Activated T-helper 9 cell treated with anti-CD3 and anti-CD28 coated beads, Interleukin-2, amount 50 U/mL, for 16 hours (primary cell): Measurements from ENCODE around the gene CARS1.

Experiments used
- DNase-seq: peaks from one replicate; pipeline ENCODE4 v3.0.0-alpha.2; 2020; ENCODE audit warnings: low read depth

Gene CARS1

DNA sequence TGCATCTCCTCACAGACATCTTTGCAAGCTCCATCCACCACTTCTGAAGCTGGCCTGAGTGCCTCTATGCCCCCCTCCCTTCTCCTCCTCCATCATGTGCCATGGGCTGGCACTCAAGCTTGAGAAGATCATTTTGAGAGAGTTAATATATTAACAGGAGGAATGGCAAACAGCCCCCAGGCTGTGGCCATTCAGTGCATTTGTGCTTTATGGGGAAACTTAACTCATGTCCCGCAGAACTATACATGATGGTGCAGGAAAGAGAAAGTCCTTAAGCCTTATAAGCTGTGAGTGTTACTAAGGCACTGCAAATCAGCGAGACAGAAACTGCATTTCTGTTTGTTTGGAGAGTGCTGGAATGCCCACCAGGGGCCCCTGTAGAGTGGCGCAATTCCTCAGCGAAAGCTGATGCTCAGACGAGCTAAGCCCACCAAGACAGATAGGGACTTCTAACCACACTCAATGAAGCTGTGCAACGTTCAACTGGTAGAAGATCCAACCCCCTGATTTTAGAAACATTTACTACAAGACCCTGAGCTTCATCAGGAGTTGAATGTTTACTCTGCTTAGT is 101.2 kb downstream of the CARS1 start:
- no peak for DNase-seq

- no peak for DNase-seq
Measured at GRCh38 chr11:2954263-2954662, 103.0 kb downstream of the CARS1 start.

DNA sequence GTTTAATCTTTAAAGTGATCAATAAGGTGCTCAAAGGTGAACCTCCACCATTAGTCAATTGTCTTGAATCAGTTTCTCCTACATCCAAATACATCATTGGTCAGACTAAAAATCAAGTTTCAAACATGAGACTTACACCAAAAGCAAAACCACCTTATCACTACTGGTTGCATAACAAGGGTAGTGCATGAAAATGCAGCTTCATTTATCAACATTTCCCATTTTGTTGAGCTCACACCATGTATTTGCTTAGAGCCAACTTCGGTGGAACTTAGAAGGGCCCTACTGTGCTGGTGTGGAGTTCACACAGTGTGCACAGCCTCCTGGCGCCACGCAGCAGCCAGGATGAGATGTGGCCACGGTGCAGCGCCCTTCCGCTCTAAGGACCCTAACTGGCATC is 104.9 kb downstream of the CARS1 start:
- no peak for DNase-seq

GRCh38 chr11:2951231-2952110 is 105.8 kb downstream of the CARS1 start:
- DNase-seq, result no peak
